GM23248 (cell line): ENCODE measurements around the gene RABGAP1L.

Experiments used
- EZH2 ChIP-seq: fragments of 200-600 bp; sonication (generic); IDR thresholded peaks from 2 replicates; pipeline ENCODE4 v1.6.1; 2018; ENCODE audit warnings: antibody characterized with exemption, mild to moderate bottlenecking; ENCODE audit not compliant: insufficient read depth, poor library complexity, severe bottlenecking
- EZH2phosphoT487 ChIP-seq: fragments of 200-600 bp; sonication (generic); IDR thresholded peaks from 2 replicates; pipeline ENCODE4 v1.6.1; 2018; ENCODE audit warnings: antibody characterized with exemption, moderate library complexity, mild to moderate bottlenecking, low read depth; ENCODE audit not compliant: insufficient read depth

- TF ChIP-seq EZH2 (no peak), EZH2phosphoT487 (no peak)
Observed at GRCh38 chr1:174682419-174683008, 523.2 kb downstream of the RABGAP1L start.
